PC-3 (cell line): ENCODE results near the gene CFAP157. TPM values are rescaled to one million over a fixed set of nuclear protein-coding genes. Genes with fewer than 3 reads are reported as not detected.
"Not testable (repeated sequence)": the region's sequence is repeated elsewhere in the genome, so short reads cannot be mapped to it uniquely, and the experiment has no call there.

Experiments used
- ATAC-seq: fragments of 200-7000 bp; cut with Tn5 transposase; 2 replicates; pipeline ENCODE4 v1.9.1; 2020; ENCODE audit warnings: mild to moderate bottlenecking, moderate library complexity
- BruUV-seq: library from RNA; stranded (reverse); fragments of 400-500 nt; replicated peaks from 2 replicates; lab custom pipeline; 2021; lab: Mats Ljungman, UMichigan
- CTCF ChIA-PET: fragments of 300-600 bp; sonication (Branson Sonifier 250); formaldehyde crosslinking; loops from one replicate; lab custom pipeline; 2022; ENCODE audit warnings: antibody characterized with exemption; lab: Charles Lee
- POLR2A ChIA-PET: fragments of 300-600 bp; sonication (Branson Sonifier 250); formaldehyde crosslinking; loops from one replicate; lab custom pipeline; 2022; ENCODE audit warnings: antibody characterized with exemption; ENCODE audit not compliant: unreplicated experiment; lab: Charles Lee
- DNase-seq: peaks from one replicate; pipeline ENCODE4 v3.0.0-alpha.2; 2015
- H2AFZ ChIP-seq: fragments of 300-600 bp; sonication (generic); 2 replicates; pipeline ENCODE4 v1.6.0; 2016; ENCODE audit warnings: antibody characterized with exemption, low read length
- H3F3A ChIP-seq: fragments of 300-600 bp; sonication (generic); one replicate; pipeline ENCODE4 v1.6.0; 2017; ENCODE audit warnings: antibody characterized with exemption, low read length, control low read depth, mild to moderate bottlenecking; ENCODE audit not compliant: unreplicated experiment
- H3K27ac ChIP-seq: fragments of 300-600 bp; sonication (generic); 2 replicates; pipeline ENCODE4 v1.5.1; 2016; ENCODE audit warnings: mild to moderate bottlenecking, low read length
- H3K27me3 ChIP-seq: fragments of 300-600 bp; sonication (generic); 2 replicates; pipeline ENCODE4 v1.6.1; 2016; ENCODE audit warnings: low read length, mixed read lengths
- H3K36me3 ChIP-seq: fragments of 300-600 bp; sonication (generic); 2 replicates; pipeline ENCODE4 v1.6.1; 2016; ENCODE audit warnings: low read depth, mixed run types, low read length, mixed read lengths
- H3K4me1 ChIP-seq: fragments of 300-600 bp; sonication (generic); 2 replicates; pipeline ENCODE4 v1.5.1; 2016; ENCODE audit warnings: low read length; ENCODE audit not compliant: insufficient read depth
- H3K4me2 ChIP-seq: fragments of 300-600 bp; sonication (generic); 2 replicates; pipeline ENCODE4 v1.6.0; 2016; ENCODE audit warnings: low read length
- H3K4me3 ChIP-seq: fragments of 300-600 bp; sonication (generic); 2 replicates; pipeline ENCODE4 v1.5.1; 2016; ENCODE audit warnings: mild to moderate bottlenecking, low read length, mixed read lengths
- H3K79me2 ChIP-seq: fragments of 300-600 bp; sonication (generic); 2 replicates; pipeline ENCODE4 v1.6.1; 2017; ENCODE audit warnings: low read length, mixed read lengths
- H3K9ac ChIP-seq: fragments of 300-600 bp; sonication (generic); 2 replicates; pipeline ENCODE4 v1.6.0; 2016; ENCODE audit warnings: mild to moderate bottlenecking, low read length
- H3K9me2 ChIP-seq: fragments of 300-600 bp; sonication (generic); replicated peaks from 2 replicates; pipeline ENCODE4 v1.6.1; 2016; ENCODE audit warnings: mixed run types, low read length, mixed read lengths
- H3K9me3 ChIP-seq: fragments of 300-600 bp; sonication (generic); 2 replicates; pipeline ENCODE4 v1.6.1; 2016; ENCODE audit warnings: low read length, mixed read lengths
- H4K20me1 ChIP-seq: fragments of 300-600 bp; sonication (generic); 2 replicates; pipeline ENCODE4 v1.6.1; 2016; ENCODE audit warnings: low read length, mixed read lengths
- CTCF ChIP-seq: fragments of 300-600 bp; sonication (generic); conservative IDR thresholded peaks from 2 replicates; pipeline ENCODE4 v1.5.1; 2017; ENCODE audit warnings: antibody characterized with exemption, low read depth, mild to moderate bottlenecking, low read length
- EZH2 ChIP-seq: fragments of 300-600 bp; sonication (generic); IDR thresholded peaks from one replicate; pipeline ENCODE4 v1.6.1; 2017; ENCODE audit warnings: antibody characterized with exemption, mild to moderate bottlenecking, low read length; ENCODE audit not compliant: unreplicated experiment
- EZH2phosphoT487 ChIP-seq: fragments of 300-600 bp; sonication (generic); IDR thresholded peaks from 2 replicates; pipeline ENCODE4 v1.6.1; 2018; ENCODE audit warnings: mild to moderate bottlenecking, antibody characterized with exemption, low read length, borderline replicate concordance
- intact Hi-C: fragments of 100-400 bp; cut with micrococcal nuclease; formaldehyde crosslinking; loops from 2 replicates; pipeline ENCODE4 v1.9.0; 2023
- total RNA-seq: library from RNA; depleted of rRNA; stranded (reverse); fragments of >200 nt; gene quantifications from 2 replicates; pipeline ENCODE4 v1.2.3, GENCODE V29; 2014

Gene CFAP157
- total RNA-seq, 1 experiment from 2014 or later: not detected

GRCh38 chr9:127755061-127756060, 48.6 kb downstream of the CFAP157 start:
- TF ChIP-seq EZH2: no peak
- TF ChIP-seq EZH2phosphoT487: no peak
- no peak for TF ChIP-seq CTCF
- Histone ChIP-seq H3K4me2 (no peak overlapping the region), H3K9me3 (no peaks in the 10 kb centered on the region), H3K79me2 (no peaks in the 10 kb centered on the region), H3K4me1 (no peaks in the 10 kb centered on the region), H3K9me2 (no peaks in the 10 kb centered on the region), H3K27ac (no peak overlapping the region), H3K4me3 (no peak overlapping the region), H3K9ac (no peak overlapping the region), H2AFZ (no peak overlapping the region), H3K27me3 (peaks cover 20% of the 10 kb centered on the region), H3K36me3 (no peaks in the 10 kb centered on the region), H4K20me1 (no peaks in the 10 kb centered on the region), H3F3A (no peaks in the 10 kb centered on the region)
- ATAC-seq: no peak
- BruUV-seq: no TSS peak
- no peak for DNase-seq
- intact Hi-C loops: no loop called here
- ChIA-PET POLR2A (no interaction called here), CTCF (no interaction called here)

GRCh38 chr9:127756233-127756632, 49.4 kb downstream of the CFAP157 start:
- H4K20me1 ChIP-seq: no peaks in the 10 kb centered on the region
- H3K9me2 ChIP-seq: no peaks in the 10 kb centered on the region
- H3K9ac ChIP-seq: no peak overlapping the region
- H3K79me2 ChIP-seq: no peaks in the 10 kb centered on the region
- no peaks in the 10 kb centered on the region for H3K36me3 ChIP-seq
- no TSS peak for BruUV-seq
- ChIA-PET CTCF (no interaction called here), POLR2A (no interaction called here)
- no peak overlapping the region for H3K4me2 ChIP-seq
- DNase-seq (no peak), ATAC-seq (no peak)
- intact Hi-C loops: no loop called here
- H3K27ac ChIP-seq: no peak overlapping the region
- no peak overlapping the region for H3K4me3 ChIP-seq
- H2AFZ ChIP-seq: no peak overlapping the region
- TF ChIP-seq CTCF (no peak), EZH2 (no peak), EZH2phosphoT487 (no peak)
- peaks cover 20% of the 10 kb centered on the region for H3K27me3 ChIP-seq
- H3K9me3 ChIP-seq: no peaks in the 10 kb centered on the region
- no peaks in the 10 kb centered on the region for H3F3A ChIP-seq
- H3K4me1 ChIP-seq: no peaks in the 10 kb centered on the region

- CTCF ChIA-PET, H3K36me3 ChIP-seq, H3K79me2 ChIP-seq, H3K9me2 ChIP-seq, intact Hi-C loops, H4K20me1 ChIP-seq, DNase-seq, ATAC-seq, H3K27ac ChIP-seq, H3K4me1 ChIP-seq, H3K4me3 ChIP-seq, BruUV-seq, H3K9me3 ChIP-seq, H3K4me2 ChIP-seq, POLR2A ChIA-PET, H3K9ac ChIP-seq, H3F3A ChIP-seq, H2AFZ ChIP-seq: not testable (repeated sequence)
- peaks cover 20% of the 10 kb centered on the region for H3K27me3 ChIP-seq
These were observed 50.0 kb downstream of the CFAP157 start for GRCh38 chr9:127756776-127757175.
